ENCODE measurements around the gene SEC24A.
"Not testable (repeated sequence)": the region's sequence is repeated elsewhere in the genome, so short reads cannot be mapped to it uniquely, and the experiment has no call there.

SEC24A gene

GRCh38 chr5:134651531-134651930 is 2.9 kb downstream of the SEC24A start:
- no peak for DNase-seq

DNA sequence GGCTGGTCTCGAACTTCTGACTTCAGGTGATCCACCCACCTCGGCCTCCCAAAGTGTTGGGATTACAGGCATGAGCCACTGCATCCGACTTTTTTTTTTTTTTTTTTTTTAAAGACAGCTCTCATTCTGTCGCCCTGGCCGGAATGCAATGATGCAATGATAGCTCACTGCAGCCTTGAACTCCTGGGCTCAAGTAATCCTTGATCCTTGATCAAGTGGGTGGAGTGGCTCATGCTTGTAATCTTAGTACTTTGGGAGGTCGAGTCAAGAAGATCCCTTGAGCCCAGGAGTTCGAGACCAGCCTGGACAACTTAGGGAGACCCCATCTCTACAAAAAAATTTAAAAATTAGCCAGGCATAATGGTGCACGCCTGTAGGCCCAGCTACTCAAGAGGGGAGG is 8.1 kb downstream of the SEC24A start:
- no peak for DNase-seq

GRCh38 chr5:134659456-134659855 is 10.9 kb downstream of the SEC24A start:
- no peak for DNase-seq

DNA sequence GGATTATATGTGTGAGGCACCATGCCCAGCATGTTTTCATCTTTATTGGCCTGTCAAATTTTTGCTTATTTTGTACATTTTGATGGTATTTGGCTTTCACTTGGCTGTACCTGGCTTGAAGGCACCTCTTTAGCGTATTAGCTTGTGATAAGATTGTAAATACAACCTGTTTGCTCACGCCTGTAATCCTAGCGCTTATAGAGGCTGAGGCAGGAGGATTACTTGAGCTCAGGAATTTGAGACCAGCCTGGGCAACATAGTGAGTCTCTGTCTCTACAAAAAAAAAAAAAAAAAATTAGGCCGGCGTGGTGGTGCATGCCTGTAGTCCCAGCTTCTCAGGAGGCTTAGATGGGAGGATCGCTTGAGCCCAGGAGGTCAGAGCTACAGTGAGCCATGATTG is 11.3 kb downstream of the SEC24A start:
- DNase-seq: no peak

- DNase-seq: no peak
Observed at GRCh38 chr5:134662971-134663370, 14.4 kb downstream of the SEC24A start.

DNA sequence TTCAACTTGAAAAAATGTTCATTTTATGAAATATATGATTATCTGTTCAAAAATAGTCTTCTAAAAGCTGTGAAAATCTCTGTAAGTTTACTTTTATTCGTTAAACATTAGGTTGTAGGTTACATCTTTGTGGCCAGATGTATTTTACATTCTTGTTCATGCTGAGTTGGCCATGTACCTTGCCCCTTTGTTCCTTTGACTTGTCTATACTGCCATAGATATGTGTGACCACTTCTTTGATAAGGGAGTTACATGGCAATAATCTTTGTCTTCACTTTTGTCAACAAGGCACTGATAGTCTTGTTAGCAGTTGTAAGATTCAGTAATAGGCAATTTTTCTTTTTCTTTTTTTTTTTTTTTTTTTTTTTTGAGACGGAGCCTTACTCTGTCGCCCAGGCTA is 15.9 kb downstream of the SEC24A start:
- no peak for DNase-seq

DNA sequence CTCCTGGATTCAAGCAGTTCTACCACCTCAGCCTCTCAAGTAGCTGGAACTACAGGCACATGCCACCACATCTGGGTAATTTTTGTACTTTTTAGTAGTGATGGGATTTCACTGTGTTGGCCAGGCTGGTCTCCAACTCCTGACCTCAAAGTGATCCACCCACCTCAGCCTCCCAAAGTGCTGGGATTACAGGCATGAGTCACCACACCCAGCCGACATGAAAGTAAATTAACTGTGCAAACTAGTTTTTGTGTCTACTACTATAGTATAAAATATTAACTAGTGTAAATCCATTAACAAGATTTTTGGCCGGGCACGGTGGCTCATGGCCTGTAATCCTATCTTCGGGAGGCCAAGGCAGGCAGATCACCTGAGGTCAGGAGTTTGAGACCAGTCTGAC is 25.0 kb downstream of the SEC24A start:
- DNase-seq: not testable (repeated sequence)

GRCh38 chr5:134677357-134677756 is 28.8 kb downstream of the SEC24A start:
- not testable (repeated sequence) for DNase-seq

DNA sequence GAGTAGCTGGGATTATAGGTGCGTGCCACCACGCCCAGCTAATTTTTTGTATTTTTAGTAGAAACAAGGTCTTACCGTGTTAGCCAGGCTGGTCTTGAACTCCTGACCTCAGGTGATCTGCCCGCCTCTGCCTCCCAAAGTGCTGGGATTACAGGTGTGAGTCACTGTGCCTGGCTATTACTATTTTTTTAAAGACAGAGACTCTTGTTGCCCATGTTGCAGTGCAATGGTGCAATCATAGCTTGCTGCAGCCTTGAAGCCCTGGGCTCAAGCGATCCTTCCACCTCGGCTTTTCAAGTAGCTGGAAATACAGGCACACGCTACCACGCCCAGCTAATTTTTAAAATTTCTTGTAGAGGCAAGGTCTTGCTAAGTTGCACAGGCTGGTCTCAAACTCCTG is 41.6 kb downstream of the SEC24A start:
- DNase-seq: not testable (repeated sequence)

DNA sequence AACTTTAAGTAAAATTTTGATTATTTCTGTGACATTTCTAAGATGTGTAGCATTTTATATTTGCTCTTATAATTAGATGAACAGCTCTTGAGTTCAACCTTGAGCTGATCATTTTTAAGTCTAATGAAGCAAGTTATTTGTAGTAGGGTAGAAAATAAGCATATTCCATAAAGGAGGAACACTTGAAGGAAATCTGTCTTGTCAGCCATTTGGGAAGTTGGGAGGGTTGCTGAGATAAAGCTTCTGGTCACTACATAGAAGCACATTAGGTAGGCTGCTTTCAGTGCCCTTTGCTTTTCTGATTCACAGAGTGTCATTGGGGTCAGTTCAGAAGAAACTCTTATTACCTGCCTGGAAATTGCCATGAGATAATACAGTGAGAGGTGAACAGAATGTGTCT is 44.1 kb downstream of the SEC24A start:
- no peak for DNase-seq

- DNase-seq: no peak
Observed at GRCh38 chr5:134708301-134708700, 59.7 kb downstream of the SEC24A start.

DNA sequence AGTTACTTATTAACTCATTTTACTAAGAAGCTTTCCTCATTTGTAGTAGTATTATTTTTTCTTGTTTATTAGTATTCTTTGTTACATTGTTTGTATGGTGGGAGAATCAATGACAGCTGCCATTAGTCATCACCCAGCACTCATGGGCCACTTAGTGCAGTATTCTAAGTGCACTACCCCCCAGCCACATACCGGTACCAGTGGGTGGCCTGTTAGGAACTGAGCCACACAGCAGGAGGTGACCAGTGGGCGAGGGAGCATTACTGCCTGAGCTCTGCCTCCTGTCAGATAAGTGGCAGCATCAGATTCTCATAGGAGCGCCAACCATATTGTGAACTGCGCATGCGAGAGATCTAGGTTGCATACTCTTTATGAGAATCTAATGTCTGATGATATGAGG is 65.5 kb downstream of the SEC24A start:
- no peak for DNase-seq

DNA sequence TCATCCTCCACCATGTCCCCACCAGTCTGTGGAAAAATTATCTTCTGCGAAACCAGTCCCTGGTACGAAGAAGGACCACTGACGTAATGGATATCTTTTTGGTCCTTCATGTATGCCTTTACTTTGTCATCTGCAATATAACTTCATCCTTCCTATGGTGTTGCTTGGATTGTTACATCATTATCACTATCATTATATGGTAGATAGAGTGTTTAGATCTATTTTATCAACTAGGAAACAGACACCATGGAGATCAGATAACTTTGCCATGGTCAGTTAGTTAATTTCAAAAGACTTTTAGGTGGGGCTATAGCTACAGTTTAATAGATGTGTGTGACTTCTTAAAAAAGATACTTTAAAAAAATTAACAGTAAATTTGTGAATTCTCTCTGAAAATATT is 66.0 kb downstream of the SEC24A start:
- DNase-seq: no peak

DNA sequence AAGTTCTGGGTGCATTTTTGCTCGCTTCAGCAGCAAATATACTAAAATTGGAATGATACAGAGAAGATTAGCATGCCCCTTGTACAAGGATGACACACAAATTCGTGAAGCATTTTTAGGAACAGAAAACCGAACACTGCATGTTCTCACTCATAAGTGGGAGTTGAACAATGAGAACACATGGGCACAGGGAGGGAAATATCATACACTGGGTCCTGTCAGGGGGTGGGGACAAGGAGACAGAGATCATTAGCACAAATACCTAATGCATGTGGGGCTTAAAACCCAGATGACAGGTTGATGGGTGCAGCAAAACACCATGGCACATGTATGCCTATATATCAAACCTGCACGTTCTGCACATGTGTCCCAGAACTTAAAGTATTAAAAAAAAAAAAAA is 66.9 kb downstream of the SEC24A start:
- DNase-seq: not testable (repeated sequence)

- DNase-seq: no peak
Observed at GRCh38 chr5:134724872-134725271, 76.3 kb downstream of the SEC24A start.

GRCh38 chr5:134732819-134733218 is 84.2 kb downstream of the SEC24A start:
- DNase-seq: no peak

DNA sequence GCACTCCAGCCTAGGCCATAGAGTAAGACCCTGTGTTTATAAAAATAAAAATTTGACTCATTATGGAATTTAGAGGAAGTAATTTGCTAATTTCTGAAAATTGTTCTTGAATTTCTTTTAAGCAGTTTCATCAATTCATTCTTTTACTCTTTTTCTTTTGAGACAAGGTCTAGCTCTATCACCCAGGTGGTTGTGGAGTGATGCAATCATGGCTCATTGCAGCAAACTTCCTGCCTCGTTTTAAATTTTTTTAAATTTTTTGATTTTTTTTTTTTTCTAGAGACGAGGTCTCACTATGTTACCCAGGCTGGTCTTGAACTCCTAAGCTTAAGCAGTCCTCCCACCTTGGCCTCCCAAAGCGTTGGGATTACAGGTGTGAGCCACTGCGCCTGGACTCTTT is 86.7 kb downstream of the SEC24A start:
- DNase-seq: no peak

- no peak for DNase-seq
Observed at GRCh38 chr5:134736173-134736812, 87.7 kb downstream of the SEC24A start.

GRCh38 chr5:134738133-134738962 is 89.8 kb downstream of the SEC24A start, which contains the start of gene CAMLG:
Gene CAMLG, plus strand, starts transcription at chr5:134738548. Its CDS starts 73 bp downstream, at chr5:134738621.
- peak; percentile 87 for DNase-seq

DNA sequence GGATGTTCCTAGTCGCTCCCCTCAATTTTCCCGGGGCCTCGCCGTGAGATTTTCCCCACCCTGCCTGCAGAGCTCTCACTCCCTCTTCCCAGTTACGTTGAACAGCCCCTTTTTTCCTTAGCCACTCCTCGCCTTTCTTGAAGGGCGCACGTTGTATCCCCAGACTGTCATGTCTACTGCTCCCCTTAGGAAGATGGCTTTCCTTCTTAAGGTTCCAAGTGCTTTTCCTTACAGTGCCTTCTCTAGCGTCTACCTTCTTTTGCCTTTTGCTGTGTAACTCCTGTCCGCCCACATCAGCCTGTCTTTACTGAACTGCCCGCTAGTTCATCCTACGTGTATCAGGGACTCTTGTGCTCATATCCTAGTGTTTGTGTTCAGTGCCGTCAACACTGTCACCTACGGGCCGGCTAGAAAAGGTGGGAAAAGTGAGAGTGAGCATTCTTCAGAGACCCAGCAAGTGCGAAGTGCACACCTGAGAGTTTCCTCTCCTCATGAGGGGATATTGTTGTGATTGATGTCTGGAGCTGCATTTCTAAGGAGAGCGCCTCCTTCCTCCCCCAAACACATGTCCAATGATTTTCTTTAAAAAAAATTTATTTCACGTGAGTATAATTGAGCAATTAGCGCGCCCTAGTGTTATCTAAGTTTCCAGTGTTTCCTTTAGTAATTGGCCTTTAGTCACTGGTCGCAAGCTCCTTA is 90.5 kb downstream of the SEC24A start:
- DNase-seq: no peak

GRCh38 chr5:134741052-134741451 is 92.5 kb downstream of the SEC24A start:
- DNase-seq: peak; percentile 6

GRCh38 chr5:134742134-134742533 is 93.5 kb downstream of the SEC24A start:
- DNase-seq: no peak

DNA sequence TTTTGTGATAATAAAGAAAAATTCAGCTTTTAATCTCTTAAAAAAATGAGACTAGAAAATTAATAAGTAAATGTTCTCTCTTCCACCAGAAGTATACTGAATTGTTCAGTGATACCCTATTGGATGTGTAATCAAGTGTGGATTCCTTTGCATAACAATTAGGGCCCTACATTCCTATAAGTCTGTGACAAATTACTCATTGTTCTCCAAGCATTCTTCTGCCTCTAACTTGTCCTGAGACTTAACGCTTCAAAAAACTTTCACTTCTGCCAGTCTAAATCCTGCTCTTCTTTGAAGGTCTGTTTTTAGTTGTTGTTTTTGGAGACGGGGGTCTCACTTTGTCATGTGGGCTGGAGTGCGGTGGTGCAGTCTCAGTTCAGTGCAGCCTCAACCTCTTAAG is 100.8 kb downstream of the SEC24A start:
- no peak for DNase-seq

GRCh38 chr5:134758176-134758503 is 109.6 kb downstream of the SEC24A start:
- DNase-seq: no peak
